Raji (cell line): ENCODE results near the gene GFRA1.

ENCODE experiments used
- POLR2A ChIP-seq: IDR thresholded peaks from 2 replicates; pipeline ENCODE4 v1.6.1; 2011; ENCODE audit warnings: low read depth, low read length, control low read depth; ENCODE audit not compliant: insufficient read depth

The GFRA1 gene

GRCh38 chr10:116146372-116147140 lies 126.5 kb downstream of the GFRA1 start:
- TF ChIP-seq POLR2A, result no peak

DNA sequence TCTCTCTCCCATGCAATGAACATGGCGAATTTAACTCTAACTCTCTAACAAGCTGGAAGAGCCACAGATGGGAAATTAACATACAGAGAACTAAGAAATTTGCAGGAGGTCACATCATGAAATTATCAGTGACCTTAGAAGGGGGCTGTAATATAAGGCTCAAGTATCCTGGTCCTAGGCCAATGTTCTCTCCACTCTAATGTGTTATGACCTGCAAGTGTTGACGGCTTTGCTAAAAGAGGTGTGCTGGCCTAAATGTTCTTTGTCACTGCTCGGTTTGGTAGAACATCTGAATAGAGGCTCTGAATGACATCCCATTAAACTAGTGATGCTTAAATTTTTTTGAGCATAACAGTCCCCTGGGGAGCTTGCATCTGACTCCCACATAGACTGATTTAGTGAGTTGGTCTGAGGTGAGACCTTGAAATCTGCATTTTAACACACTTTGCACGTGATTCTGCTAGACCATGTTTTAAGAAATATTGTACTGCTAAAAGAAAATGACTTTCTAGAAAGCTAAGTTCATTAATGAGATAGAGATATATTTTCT lies 129.3 kb downstream of the GFRA1 start:
- no peak for TF ChIP-seq POLR2A

GRCh38 chr10:116141855-116142254 lies 131.2 kb downstream of the GFRA1 start:
- TF ChIP-seq POLR2A, result no peak

DNA sequence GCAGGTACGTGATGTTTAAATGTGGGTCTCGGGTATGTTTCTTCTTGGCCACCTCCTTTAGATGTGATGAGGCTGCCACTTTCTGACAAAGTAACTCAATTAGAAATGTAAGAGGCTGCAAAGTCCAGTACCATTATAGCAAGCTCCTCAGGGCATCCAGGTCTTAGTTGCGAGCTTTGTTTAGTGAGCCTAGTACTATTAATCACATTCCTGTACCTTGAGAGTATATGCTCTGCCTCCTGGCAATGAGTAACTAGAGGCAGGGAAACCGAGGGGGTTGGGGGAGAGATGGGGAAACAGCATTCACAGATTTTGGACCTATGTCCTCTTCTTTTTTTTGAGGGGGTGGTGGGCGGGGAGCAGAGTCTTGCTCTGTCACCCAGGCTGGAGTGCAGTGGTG lies 131.8 kb downstream of the GFRA1 start:
- TF ChIP-seq POLR2A, result no peak

- no peak for TF ChIP-seq POLR2A
These were observed 133.1 kb downstream of the GFRA1 start for GRCh38 chr10:116139886-116140285.

- no peak for TF ChIP-seq POLR2A
These were observed 134.1 kb downstream of the GFRA1 start for GRCh38 chr10:116138897-116139296.

DNA sequence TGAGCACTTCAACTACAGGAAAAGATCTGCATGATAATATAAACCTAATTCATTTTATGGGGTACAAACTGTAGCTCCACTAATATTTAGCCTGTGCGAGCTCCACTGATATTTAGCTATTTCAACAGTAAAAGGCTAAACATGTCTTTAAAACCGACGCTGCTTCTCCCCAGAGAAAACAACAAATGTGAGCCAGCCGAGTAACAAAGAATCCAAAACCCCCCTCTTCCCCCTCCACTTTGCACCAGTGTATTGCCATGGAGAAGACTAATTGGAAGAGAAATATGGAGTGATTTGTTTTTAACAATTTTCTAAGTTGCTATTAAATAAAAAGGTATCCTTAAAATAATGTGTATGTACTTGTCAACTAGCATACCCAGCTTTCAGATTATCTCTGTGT lies 136.7 kb downstream of the GFRA1 start:
- no peak for TF ChIP-seq POLR2A

DNA sequence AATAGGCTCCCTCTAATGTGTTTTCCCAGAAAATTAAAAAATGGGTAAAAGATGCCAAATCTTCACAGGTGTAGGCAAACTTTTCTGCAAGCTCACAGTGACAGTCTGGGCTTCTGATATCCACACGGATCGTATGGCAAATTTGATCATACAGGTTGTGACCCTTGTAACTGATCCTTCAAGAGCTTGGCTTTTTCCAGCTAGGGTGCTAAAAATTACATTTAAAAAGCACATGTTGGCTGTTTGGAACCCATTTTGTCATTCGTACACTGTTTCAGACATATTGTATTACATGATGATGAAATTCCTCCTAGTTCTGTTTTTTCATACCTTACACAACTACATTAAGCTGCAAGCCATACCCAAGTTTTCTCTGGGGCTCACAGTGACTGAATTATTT lies 138.7 kb downstream of the GFRA1 start:
- no peak for TF ChIP-seq POLR2A

DNA sequence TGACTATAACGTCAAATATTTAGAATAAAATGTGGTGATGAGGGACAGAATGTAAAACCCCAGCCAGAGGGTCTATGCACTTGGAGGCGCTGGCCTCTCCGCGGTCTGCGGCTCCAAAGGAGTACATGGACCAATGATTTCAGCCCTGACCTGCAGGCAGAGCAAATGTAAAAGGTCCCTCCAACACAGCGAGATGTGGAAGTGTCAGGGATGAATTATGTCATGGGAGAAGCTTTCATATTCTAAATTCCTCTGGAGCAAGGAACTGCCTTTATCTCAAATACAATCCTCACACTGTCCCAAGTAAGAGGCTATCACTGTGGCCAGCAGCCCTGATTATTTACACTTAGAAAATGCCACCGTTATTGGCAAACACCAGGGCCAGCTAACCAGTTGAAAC lies 139.4 kb downstream of the GFRA1 start:
- TF ChIP-seq POLR2A, result no peak

DNA sequence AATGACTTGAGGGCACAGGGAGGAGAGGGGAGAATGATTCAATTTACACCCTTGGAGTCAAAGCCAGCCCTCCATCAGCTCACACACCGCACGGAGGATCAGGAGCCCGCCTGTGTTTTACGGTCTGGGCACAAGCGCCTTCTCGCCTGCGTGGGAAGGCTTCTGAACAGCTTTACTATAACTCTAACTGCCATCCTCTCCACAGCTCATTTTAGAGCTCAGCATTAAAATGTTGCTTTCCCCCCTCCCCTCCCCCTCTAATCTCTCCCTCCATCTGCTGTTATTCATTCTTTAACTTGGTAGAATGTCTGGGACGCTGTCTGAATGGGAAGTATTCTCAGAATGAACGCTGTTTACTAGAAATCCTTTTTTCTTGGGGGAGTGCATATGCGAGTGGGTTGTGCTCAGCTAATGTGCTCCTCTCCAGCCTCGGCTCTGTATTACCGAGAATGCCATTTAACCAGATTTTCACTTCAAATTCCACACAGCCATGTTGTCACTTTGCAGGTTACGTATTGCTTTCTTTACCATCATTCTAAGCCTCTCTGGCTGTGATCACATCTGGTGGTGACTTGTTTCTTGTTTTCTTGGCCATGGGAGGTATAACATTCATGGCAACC lies 140.1 kb downstream of the GFRA1 start:
- no peak for TF ChIP-seq POLR2A

DNA sequence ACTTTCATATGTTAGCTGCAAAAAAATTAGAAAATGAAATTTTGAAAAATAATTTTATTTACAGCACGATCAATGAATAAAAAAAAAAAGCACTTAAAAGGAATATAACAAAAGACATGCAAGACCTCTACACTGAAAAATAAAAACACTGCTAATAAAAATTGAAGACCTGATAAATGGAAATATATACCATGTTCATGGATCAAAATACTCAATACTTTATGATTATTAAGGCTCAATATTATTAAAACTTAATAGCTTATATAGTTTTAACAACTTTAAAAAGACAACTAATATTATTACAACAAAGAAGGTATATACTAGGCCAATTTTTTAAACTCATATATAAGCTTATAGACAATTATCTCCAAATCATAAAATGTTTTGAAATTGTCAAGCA lies 143.0 kb downstream of the GFRA1 start:
- TF ChIP-seq POLR2A, result no peak

GRCh38 chr10:116126954-116127695 lies 145.9 kb downstream of the GFRA1 start:
- TF ChIP-seq POLR2A, result no peak

GRCh38 chr10:116126239-116126638 lies 146.8 kb downstream of the GFRA1 start:
- TF ChIP-seq POLR2A, result no peak

DNA sequence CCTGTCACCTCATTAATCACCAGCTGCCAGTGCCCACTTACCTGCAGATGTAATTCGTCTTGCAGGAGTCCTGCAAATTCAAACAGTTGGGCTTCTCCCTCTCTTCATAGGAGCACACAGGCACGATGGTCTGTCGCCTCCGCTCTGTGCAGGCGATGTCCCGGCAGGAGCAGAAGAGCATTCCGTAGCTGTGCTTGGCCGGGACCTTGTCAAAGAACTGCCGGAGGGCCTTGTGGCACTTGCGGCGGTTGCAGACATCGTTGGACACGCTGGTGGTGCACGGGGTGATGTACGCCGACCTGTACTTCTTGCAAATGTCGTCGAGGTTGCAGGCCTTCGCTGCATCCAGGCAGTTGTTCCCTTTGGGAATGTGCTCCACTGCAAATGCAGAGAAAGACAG lies 147.8 kb downstream of the GFRA1 start:
- TF ChIP-seq POLR2A, result no peak

GRCh38 chr10:116124777-116125176 lies 148.2 kb downstream of the GFRA1 start:
- no peak for TF ChIP-seq POLR2A

DNA sequence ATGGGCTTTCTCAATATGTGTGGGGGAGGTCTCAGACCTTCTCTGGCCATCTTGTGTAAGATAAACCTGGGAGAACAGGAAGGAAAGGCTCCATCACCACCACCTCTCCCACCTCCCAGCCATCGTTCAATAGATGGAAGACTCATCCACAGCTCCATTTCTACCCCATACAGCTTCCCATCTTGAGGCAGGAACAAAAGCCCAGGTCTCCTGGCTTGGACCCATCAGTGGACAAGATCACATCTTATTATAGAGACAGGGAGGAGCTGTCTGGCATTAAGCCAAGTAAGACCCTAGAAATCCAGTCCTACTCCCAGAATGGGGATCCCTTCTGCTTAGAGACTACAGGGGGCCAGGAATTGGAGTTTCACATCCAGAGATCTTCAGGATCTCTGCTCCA lies 150.3 kb downstream of the GFRA1 start:
- TF ChIP-seq POLR2A, result no peak
